HepG2 (cell line): ENCODE results near the gene WWP2. TPM values are rescaled to one million over a fixed set of nuclear protein-coding genes. Genes with fewer than 3 reads are reported as not detected.

ENCODE experiments used
- CBX2 ChIP-seq, 2 experiments: fragments of 200-600 bp in 1 of 2; sonication (generic); formaldehyde crosslinking in 1 of 2; IDR thresholded peaks; 2 replicates each; pipeline versions ENCODE4 v1.7.0 to v1.8.1; 2018 to 2022; ENCODE audit warnings: low read depth in 2 of 2, low read length in 1 of 2, mild to moderate bottlenecking in 1 of 2, missing genetic modification reagents in 1 of 2
- CENPBD1 ChIP-seq: sonication (generic); formaldehyde crosslinking; IDR thresholded peaks from 2 replicates; pipeline ENCODE4 v1.8.0; 2022; ENCODE audit warnings: missing genetic modification reagents, low read depth, mild to moderate bottlenecking, borderline replicate concordance
- CSRNP1 ChIP-seq: sonication (generic); formaldehyde crosslinking; IDR thresholded peaks from 2 replicates; pipeline ENCODE4 v1.8.1; 2023; ENCODE audit warnings: mild to moderate bottlenecking, missing genetic modification reagents
- DPF2 ChIP-seq: sonication (generic); formaldehyde crosslinking; IDR thresholded peaks from 2 replicates; pipeline ENCODE4 v1.4.0; 2020; ENCODE audit warnings: mild to moderate bottlenecking, low read depth, missing genetic modification reagents, borderline replicate concordance
- EP300 ChIP-seq, 3 experiments: sonication (generic) in 1 of 3; formaldehyde crosslinking in 1 of 3; IDR thresholded peaks; 2 replicates each; pipeline versions ENCODE4 v1.5.1 to v1.6.1; 2011 to 2020; ENCODE audit warnings: low read depth in 2 of 3, low read length in 2 of 3, borderline replicate concordance in 1 of 3, improper control_type of control experiment in 1 of 3, mild to moderate bottlenecking in 1 of 3, missing genetic modification reagents in 1 of 3, moderate library complexity in 1 of 3
- GATA4 ChIP-seq: sonication (generic); IDR thresholded peaks from 2 replicates; pipeline ENCODE4 v1.6.1; 2016; ENCODE audit warnings: antibody characterized with exemption, low read depth, borderline replicate concordance
- GZF1 ChIP-seq: sonication (generic); formaldehyde crosslinking; IDR thresholded peaks from 2 replicates; pipeline ENCODE4 v1.5.1; 2020; ENCODE audit warnings: mild to moderate bottlenecking, missing genetic modification reagents
- HDAC1 ChIP-seq: sonication (generic); formaldehyde crosslinking; IDR thresholded peaks from 2 replicates; pipeline ENCODE4 v1.5.1; 2020; ENCODE audit warnings: mild to moderate bottlenecking, missing genetic modification reagents
- MED1 ChIP-seq: sonication (generic); formaldehyde crosslinking; IDR thresholded peaks from 2 replicates; pipeline ENCODE4 v1.4.0; 2020; ENCODE audit warnings: missing genetic modification reagents
- MIER2 ChIP-seq: IDR thresholded peaks from 2 replicates; pipeline ENCODE4 v1.6.1; 2016; ENCODE audit warnings: missing biosample characterization, missing genetic modification reagents
- MYPOP ChIP-seq: sonication (generic); formaldehyde crosslinking; IDR thresholded peaks from 2 replicates; pipeline ENCODE4 v1.8.1; 2023; ENCODE audit warnings: mild to moderate bottlenecking, moderate library complexity, missing genetic modification reagents
- NONO ChIP-seq, 2 experiments: fragments of 450-650 bp in 1 of 2; sonication (generic) in 1 of 2; formaldehyde crosslinking in 1 of 2; IDR thresholded peaks in 1 of 2; conservative IDR thresholded peaks in 1 of 2; 2 replicates each; pipeline versions ENCODE4 v1.6.1 to v1.8.0; 2017 to 2022; ENCODE audit warnings: mild to moderate bottlenecking in 1 of 2, missing genetic modification reagents in 1 of 2, moderate library complexity in 1 of 2
- RFX1 ChIP-seq: fragments of 450-650 bp; IDR thresholded peaks from 2 replicates; pipeline ENCODE4 v1.6.1; 2017
- ZBTB40 ChIP-seq, 2 experiments: fragments of 450-650 bp in 1 of 2; sonication (generic) in 1 of 2; formaldehyde crosslinking in 1 of 2; IDR thresholded peaks; 2 replicates each; pipeline versions ENCODE4 v1.6.1 to v1.8.0; 2016 to 2022; ENCODE audit warnings: antibody characterized with exemption in 1 of 2, mild to moderate bottlenecking in 1 of 2, missing genetic modification reagents in 1 of 2
- ZNF335 ChIP-seq: sonication (generic); formaldehyde crosslinking; IDR thresholded peaks from 2 replicates; pipeline ENCODE4 v1.4.0; 2020; ENCODE audit warnings: missing genetic modification reagents
- polyA plus RNA-seq, 8 experiments: library from polyadenylated mRNA; depleted of rRNA in 3 of 8; stranded (reverse) in 7 of 8; unstranded in 1 of 8; fragments of >200 nt; fragmentation: Illumina TruSeq in 4 of 8; extraction: Trizol in 4 of 8; gene quantifications; 2 replicates each; pipeline versions ENCODE4 v1.2.1 to v1.2.3, GENCODE V29; 2011 to 2016; ENCODE audit warnings: low read depth in 4 of 8, missing spikeins in 1 of 8, mixed read lengths in 1 of 8; ENCODE audit not compliant: insufficient read depth in 1 of 8
- total RNA-seq, 5 experiments: library from RNA; depleted of rRNA; stranded (reverse); fragments of >200 nt; fragmentation: Illumina TruSeq; extraction: Trizol; gene quantifications; 2 replicates each; pipeline ENCODE4 v1.2.3, GENCODE V29; 2016; ENCODE audit warnings: low read depth in 1 of 5

WWP2 gene
- total and polyA plus RNA-seq, 2 of the 13 experiments (the other 11 are each of a cell fraction or from before 2014, with no cell fraction given): 11.4 to 28.2 TPM

GRCh38 chr16:69839798-69840409, 77.8 kb downstream of the WWP2 start (continued):
- TF ChIP-seq ZBTB40 (IDR thresholded peaks at IDR 0.05): no peak
- TF ChIP-seq ZBTB40 (CRISPR knock-in tag; IDR thresholded peaks at IDR 0.05): no peak
- TF ChIP-seq CBX2 (IDR thresholded peaks at IDR 0.05; ENCODE audit: low read depth, low read length): no peak
- TF ChIP-seq CBX2 (CRISPR knock-in tag; IDR thresholded peaks at IDR 0.05; ENCODE audit: low read depth): no peak
- TF ChIP-seq RFX1: no peak
- TF ChIP-seq MYPOP: no peak
- 0 out of 2 replicates have a peak, but pooled peaks have one; percentile 48 for TF ChIP-seq DPF2 (CRISPR knock-in tag)
- no peak for TF ChIP-seq MED1 (CRISPR knock-in tag)
- TF ChIP-seq NONO (IDR thresholded peaks at IDR 0.05): no peak
- 0 out of 2 replicates have a peak, but pooled peaks have one; percentile 14 for TF ChIP-seq NONO (CRISPR knock-in tag; conservative IDR thresholded peaks at IDR 0.05)
- TF ChIP-seq HDAC1: peak; percentile 71
- no peak for TF ChIP-seq CSRNP1 (CRISPR knock-in tag)
- no peak for TF ChIP-seq CENPBD1
- no peak for TF ChIP-seq GZF1 (CRISPR knock-in tag)
- TF ChIP-seq GATA4: no peak
- peak; percentile 11; the same call in 1 of the 2 replicates for TF ChIP-seq MIER2 (CRISPR knock-in tag)
- TF ChIP-seq EP300 (IDR thresholded peaks at IDR 0.05; ENCODE audit: low read depth in 2 of 2, low read length in 2 of 2): peak in 1 of 2 experiments; percentile 60; a peak in 2 of 4 replicates
- TF ChIP-seq EP300 (CRISPR knock-in tag; IDR thresholded peaks at IDR 0.05; ENCODE audit: borderline replicate concordance): 0 out of 2 replicates have a peak, but pooled peaks have one; percentile 58
- no peak for TF ChIP-seq ZNF335 (CRISPR knock-in tag)
